Hepatic stellate cell (primary cell): ENCODE results near the gene COL18A1.

ENCODE experiments used
- DNase-seq: peaks from one replicate; pipeline ENCODE4 v3.0.0; 2011; ENCODE audit warnings: low spot score

Gene COL18A1

GRCh38 chr21:45480701-45481500 lies 75.9 kb downstream of the COL18A1 start:
- no peak for DNase-seq

GRCh38 chr21:45481566-45481965 lies 76.6 kb downstream of the COL18A1 start:
- DNase-seq: no peak

- no peak for DNase-seq
Observed at GRCh38 chr21:45481977-45482898, 77.3 kb downstream of the COL18A1 start.

- no peak for DNase-seq
Observed at GRCh38 chr21:45482899-45483821, 78.2 kb downstream of the COL18A1 start.

- DNase-seq: no peak
Observed at GRCh38 chr21:45484318-45484717, 79.4 kb downstream of the COL18A1 start.

- DNase-seq: no peak
Observed at GRCh38 chr21:45485686-45486442, 80.9 kb downstream of the COL18A1 start.

GRCh38 chr21:45486443-45487160 lies 81.6 kb downstream of the COL18A1 start:
- no peak for DNase-seq

GRCh38 chr21:45487161-45487806 lies 82.3 kb downstream of the COL18A1 start:
- no peak for DNase-seq

- no peak for DNase-seq
Observed at GRCh38 chr21:45487891-45488600, 83.1 kb downstream of the COL18A1 start.

- no peak for DNase-seq
Observed at GRCh38 chr21:45488931-45489721, 84.2 kb downstream of the COL18A1 start.

- no peak for DNase-seq
Observed at GRCh38 chr21:45489722-45489982, 84.7 kb downstream of the COL18A1 start.

- no peak for DNase-seq
Observed at GRCh38 chr21:45490049-45490731, 85.2 kb downstream of the COL18A1 start.

- DNase-seq: no peak
Observed at GRCh38 chr21:45491056-45491455, 86.1 kb downstream of the COL18A1 start.

- DNase-seq: no peak
Observed at GRCh38 chr21:45491623-45492022, 86.7 kb downstream of the COL18A1 start.

- no peak for DNase-seq
Observed at GRCh38 chr21:45492765-45493164, 87.8 kb downstream of the COL18A1 start.

- DNase-seq: no peak
Observed at GRCh38 chr21:45493401-45494001, 88.5 kb downstream of the COL18A1 start.

- no peak for DNase-seq
Observed at GRCh38 chr21:45494135-45494850, 89.3 kb downstream of the COL18A1 start.
